Caco-2 (cell line): ENCODE results near the gene RAPGEF2. TPM values are rescaled to one million over a fixed set of nuclear protein-coding genes. Genes with fewer than 3 reads are reported as not detected.
A peak's percentile ranks its signal among the peaks of the same experiment; 100 is the strongest.

Experiments used
- BruUV-seq: library from RNA; stranded (reverse); fragments of 400-500 nt; replicated peaks from 2 replicates; lab custom pipeline; 2021; lab: Mats Ljungman, UMichigan
- CTCF ChIA-PET: fragments of 300-600 bp; sonication (Branson Sonifier 250); formaldehyde crosslinking; loops from one replicate; lab custom pipeline; 2022; ENCODE audit warnings: antibody characterized with exemption; lab: Charles Lee
- POLR2A ChIA-PET: fragments of 300-600 bp; sonication (Branson Sonifier 250); formaldehyde crosslinking; loops from one replicate; lab custom pipeline; 2022; ENCODE audit warnings: antibody characterized with exemption; lab: Charles Lee
- DNase-seq, 2 experiments: peaks; one replicate each; pipeline versions ENCODE4 v3.0.0 to v3.0.0-alpha.2; 2020 to 2022
- H3K27me3 ChIP-seq: replicated peaks from 2 replicates; pipeline ENCODE4 v1.6.0; 2011; ENCODE audit warnings: low read length; ENCODE audit not compliant: control insufficient read depth, insufficient read depth
- H3K36me3 ChIP-seq: 2 replicates; pipeline ENCODE4 v1.5.1; 2011; ENCODE audit warnings: low read length; ENCODE audit not compliant: control insufficient read depth, insufficient read depth
- H3K4me1 ChIP-seq: fragments of 250-450 bp; sonication (Bioruptor Pico); 2 replicates; pipeline ENCODE4 v1.5.1; 2020; ENCODE audit warnings: mild to moderate bottlenecking
- H3K4me3 ChIP-seq: 2 replicates; pipeline ENCODE4 v1.5.1; 2011; ENCODE audit warnings: low read depth, mild to moderate bottlenecking, control low read depth, low read length
- H3K9me3 ChIP-seq: fragments of 250-450 bp; sonication (Bioruptor Pico); 2 replicates; pipeline ENCODE4 v1.5.1; 2020; ENCODE audit warnings: mild to moderate bottlenecking, moderate library complexity
- H3K27ac Mint-ChIP-seq: one replicate; pipeline ENCODE4 v1.8.0; 2022; ENCODE audit warnings: mixed read lengths; ENCODE audit not compliant: unreplicated experiment
- H3K27me3 Mint-ChIP-seq: one replicate; pipeline ENCODE4 v1.8.0; 2022; ENCODE audit warnings: mixed read lengths; ENCODE audit not compliant: insufficient read depth, unreplicated experiment
- H3K36me3 Mint-ChIP-seq: one replicate; pipeline ENCODE4 v1.8.0; 2022; ENCODE audit warnings: mild to moderate bottlenecking, mixed read lengths; ENCODE audit not compliant: insufficient read depth, unreplicated experiment
- H3K4me1 Mint-ChIP-seq: one replicate; pipeline ENCODE4 v1.8.0; 2022; ENCODE audit warnings: low read depth, mixed read lengths; ENCODE audit not compliant: unreplicated experiment
- H3K4me3 Mint-ChIP-seq: one replicate; pipeline ENCODE4 v1.8.0; 2022; ENCODE audit warnings: mild to moderate bottlenecking, moderate library complexity, mixed read lengths; ENCODE audit not compliant: unreplicated experiment
- H3K9me3 Mint-ChIP-seq: one replicate; pipeline ENCODE4 v1.8.0; 2022; ENCODE audit warnings: mixed read lengths; ENCODE audit not compliant: unreplicated experiment
- intact Hi-C: fragments of 100-400 bp; cut with micrococcal nuclease; formaldehyde crosslinking; loops from one replicate; pipeline ENCODE4 v1.10.0; 2022; ENCODE audit not compliant: unreplicated experiment
- total RNA-seq: library from RNA; stranded (reverse); gene quantifications from 2 replicates; pipeline ENCODE4 v1.2.3, GENCODE V29; 2022
- TF ChIP-seq, protein P1 (sequence below), 2 experiments: fragments of 200-600 bp in 1 of 2; IDR thresholded peaks; 1 replicate in 1 of 2; 2 replicates in 1 of 2; pipeline versions ENCODE4 v1.5.1 to v1.8.0; 2011 to 2022; ENCODE audit warnings: antibody characterized with exemption in 1 of 2, control low read depth in 1 of 2, inconsistent platforms in 1 of 2, low read depth in 1 of 2, low read length in 1 of 2, mild to moderate bottlenecking in 1 of 2, moderate library complexity in 1 of 2; ENCODE audit not compliant: insufficient read depth in 1 of 2, severe bottlenecking in 1 of 2, unreplicated experiment in 1 of 2

Gene RAPGEF2
- total RNA-seq, 1 experiment from 2014 or later, result 67.6 TPM

- CTCF ChIA-PET, result no interaction called here
- DNase-seq, result no peak
- H3K27ac Mint-ChIP-seq, result peak overlapping the region; percentile 4
These were observed 169.0 kb downstream of the RAPGEF2 start for GRCh38 chr4:159271856-159272255.

DNA sequence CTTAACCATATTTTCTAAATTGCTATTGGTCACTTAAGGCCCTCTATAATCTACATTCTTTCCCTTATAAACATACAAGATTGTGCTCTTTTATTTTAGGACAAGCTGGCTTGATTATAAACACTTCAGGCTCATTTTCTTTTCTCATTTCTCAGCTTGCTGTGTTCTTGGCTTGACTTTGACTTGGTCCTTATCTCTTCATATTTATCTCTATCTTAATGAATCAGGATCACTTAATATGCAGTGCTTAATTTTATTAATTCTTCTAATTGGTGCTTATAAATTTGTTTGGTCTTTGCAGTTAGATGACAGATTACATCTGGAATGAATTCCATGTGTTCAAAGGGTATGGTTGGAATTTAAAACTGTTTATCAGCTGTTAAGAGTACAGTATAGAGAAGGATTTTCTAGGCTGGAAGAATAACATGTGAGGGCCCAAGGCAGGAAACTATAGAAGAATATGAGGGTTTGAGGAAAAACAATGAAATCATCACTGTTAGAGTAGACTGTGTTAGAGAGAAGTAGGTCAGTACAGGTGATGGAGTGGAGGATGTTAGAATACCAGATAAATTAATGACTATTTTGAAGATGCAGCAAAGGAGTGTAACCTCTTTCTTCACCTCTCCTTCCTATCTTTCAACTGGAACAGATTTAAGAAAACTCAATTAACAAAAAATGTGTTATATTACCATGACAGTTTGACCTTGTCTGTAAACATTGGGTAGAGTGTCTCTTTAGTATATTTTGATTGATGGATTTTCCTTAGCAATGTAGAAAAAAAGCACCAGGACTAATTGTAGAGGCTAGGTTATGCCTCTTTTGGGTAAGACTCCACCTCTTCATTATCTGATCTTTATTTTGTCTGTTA is 169.6 kb downstream of the RAPGEF2 start:
- peaks cover 20% of the 10 kb centered on the region for H3K4me1 ChIP-seq
- no peaks in the 10 kb centered on the region for H3K36me3 ChIP-seq
- Mint-ChIP-seq H3K27me3 (no peaks in the 10 kb centered on the region), H3K4me1 (peaks cover 22% of the 10 kb centered on the region), H3K36me3 (peaks cover 17% of the 10 kb centered on the region), H3K9me3 (no peaks in the 10 kb centered on the region), H3K4me3 (no peak overlapping the region), H3K27ac (peak overlapping the region; percentile 4)
- no peak for DNase-seq
- POLR2A ChIA-PET, result no interaction called here
- CTCF ChIA-PET, result no interaction called here
- no peaks in the 10 kb centered on the region for H3K27me3 ChIP-seq
- no TSS peak for BruUV-seq
- no peaks in the 10 kb centered on the region for H3K9me3 ChIP-seq
- H3K4me3 ChIP-seq, result no peak overlapping the region
- intact Hi-C loops, result no loop called here
- TF ChIP-seq, protein P1, sequence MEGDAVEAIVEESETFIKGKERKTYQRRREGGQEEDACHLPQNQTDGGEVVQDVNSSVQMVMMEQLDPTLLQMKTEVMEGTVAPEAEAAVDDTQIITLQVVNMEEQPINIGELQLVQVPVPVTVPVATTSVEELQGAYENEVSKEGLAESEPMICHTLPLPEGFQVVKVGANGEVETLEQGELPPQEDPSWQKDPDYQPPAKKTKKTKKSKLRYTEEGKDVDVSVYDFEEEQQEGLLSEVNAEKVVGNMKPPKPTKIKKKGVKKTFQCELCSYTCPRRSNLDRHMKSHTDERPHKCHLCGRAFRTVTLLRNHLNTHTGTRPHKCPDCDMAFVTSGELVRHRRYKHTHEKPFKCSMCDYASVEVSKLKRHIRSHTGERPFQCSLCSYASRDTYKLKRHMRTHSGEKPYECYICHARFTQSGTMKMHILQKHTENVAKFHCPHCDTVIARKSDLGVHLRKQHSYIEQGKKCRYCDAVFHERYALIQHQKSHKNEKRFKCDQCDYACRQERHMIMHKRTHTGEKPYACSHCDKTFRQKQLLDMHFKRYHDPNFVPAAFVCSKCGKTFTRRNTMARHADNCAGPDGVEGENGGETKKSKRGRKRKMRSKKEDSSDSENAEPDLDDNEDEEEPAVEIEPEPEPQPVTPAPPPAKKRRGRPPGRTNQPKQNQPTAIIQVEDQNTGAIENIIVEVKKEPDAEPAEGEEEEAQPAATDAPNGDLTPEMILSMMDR (IDR thresholded peaks at IDR 0.05; ENCODE audit: insufficient read depth in 1 of 2, low read depth in 1 of 2, low read length in 1 of 2, severe bottlenecking in 1 of 2, unreplicated experiment in 1 of 2), result no peak

More at GRCh38 chr4:159271856-159272255, 169.0 kb downstream of the RAPGEF2 start:
- POLR2A ChIA-PET, result no interaction called here
- no peaks in the 10 kb centered on the region for H3K27me3 ChIP-seq
- H3K4me1 Mint-ChIP-seq, result peaks cover 22% of the 10 kb centered on the region
- TF ChIP-seq, protein P1 (IDR thresholded peaks at IDR 0.05; ENCODE audit: insufficient read depth in 1 of 2, low read depth in 1 of 2, low read length in 1 of 2, severe bottlenecking in 1 of 2, unreplicated experiment in 1 of 2), result no peak
- H3K27me3 Mint-ChIP-seq, result no peaks in the 10 kb centered on the region
- BruUV-seq, result no TSS peak
- intact Hi-C loops, result no loop called here
- H3K9me3 Mint-ChIP-seq, result no peaks in the 10 kb centered on the region
- H3K4me3 Mint-ChIP-seq, result no peak overlapping the region
- peaks cover 20% of the 10 kb centered on the region for H3K4me1 ChIP-seq
- H3K9me3 ChIP-seq, result no peaks in the 10 kb centered on the region
- no peaks in the 10 kb centered on the region for H3K36me3 ChIP-seq
- H3K4me3 ChIP-seq, result no peak overlapping the region
- H3K36me3 Mint-ChIP-seq, result peaks cover 14% of the 10 kb centered on the region

GRCh38 chr4:159273141-159273438 is 170.2 kb downstream of the RAPGEF2 start:
- CTCF ChIA-PET, result no interaction called here
- Mint-ChIP-seq H3K36me3 (peaks cover 22% of the 10 kb centered on the region), H3K27me3 (no peaks in the 10 kb centered on the region), H3K4me1 (peaks cover 22% of the 10 kb centered on the region), H3K9me3 (no peaks in the 10 kb centered on the region), H3K27ac (no peak overlapping the region), H3K4me3 (no peak overlapping the region)
- BruUV-seq, result no TSS peak
- H3K27me3 ChIP-seq, result no peaks in the 10 kb centered on the region
- H3K9me3 ChIP-seq, result no peaks in the 10 kb centered on the region
- DNase-seq, result no peak
- H3K4me1 ChIP-seq, result peaks cover 20% of the 10 kb centered on the region
- no peak overlapping the region for H3K4me3 ChIP-seq
- intact Hi-C loops, result no loop called here
- TF ChIP-seq, protein P1 (IDR thresholded peaks at IDR 0.05; ENCODE audit: insufficient read depth in 1 of 2, low read depth in 1 of 2, low read length in 1 of 2, severe bottlenecking in 1 of 2, unreplicated experiment in 1 of 2), result no peak
- POLR2A ChIA-PET, result no interaction called here
- no peaks in the 10 kb centered on the region for H3K36me3 ChIP-seq
